ENCODE data around the gene DUSP5.

DUSP5 gene

DNA sequence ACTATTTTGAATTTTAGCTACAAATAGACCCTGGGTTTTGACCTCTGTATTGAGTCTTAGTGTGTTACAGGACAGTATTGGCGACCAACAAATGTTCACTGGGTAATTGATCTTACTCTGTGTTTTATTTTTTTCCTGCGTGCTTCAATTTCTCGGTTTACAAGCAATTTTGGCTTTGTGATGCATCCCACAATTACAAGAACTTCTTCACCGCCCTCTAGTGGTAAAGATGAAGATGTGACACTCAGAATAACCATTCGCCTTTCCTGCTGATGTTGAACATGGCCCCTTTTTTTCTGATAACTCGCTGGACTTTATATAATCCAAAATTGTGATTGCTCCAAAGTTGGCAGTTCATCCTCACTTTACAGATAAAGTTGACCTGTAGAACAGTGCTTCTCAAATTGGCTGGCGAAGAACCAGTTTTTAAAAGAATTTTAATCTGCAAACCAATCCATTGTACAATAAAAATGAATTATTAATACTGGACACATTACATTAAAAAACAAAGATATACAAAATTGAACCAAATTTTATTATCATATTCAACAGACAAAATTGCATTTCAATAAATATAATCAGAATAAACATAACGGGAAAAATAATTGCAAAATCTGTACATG lies 49.5 kb downstream of the DUSP5 start (continued):
- no peak for TF ChIP-seq ZNF324 (tag by site-specific recombination; IDR thresholded peaks at IDR 0.05)
- no peak for TF ChIP-seq ZNF600 (tag by site-specific recombination; IDR thresholded peaks at IDR 0.05)

DNA sequence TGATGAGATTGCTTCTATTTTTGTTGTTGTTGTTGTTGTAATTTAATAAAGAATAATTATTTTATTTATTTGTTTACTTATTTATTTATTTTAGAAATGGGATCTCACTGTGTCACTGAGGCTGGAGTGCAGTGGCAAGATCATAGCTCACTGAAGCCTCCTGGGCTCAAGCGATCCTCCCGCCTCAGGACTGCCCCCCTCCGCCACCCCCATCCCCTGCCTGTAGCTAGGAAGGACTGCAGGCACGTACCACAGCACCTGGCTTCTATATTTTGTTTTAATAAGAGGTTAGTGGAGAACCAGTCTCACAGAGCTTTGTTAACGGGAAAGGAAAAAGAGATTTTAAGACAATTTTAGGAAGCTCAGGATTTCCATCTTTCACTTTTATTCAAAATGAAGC lies 50.3 kb downstream of the DUSP5 start:
- no peak for TF ChIP-seq ZNF707 (tag by site-specific recombination; IDR thresholded peaks at IDR 0.05)
- TF ChIP-seq ZNF830 (tag by site-specific recombination; IDR thresholded peaks at IDR 0.05; ENCODE audit: low read depth): no peak
- TF ChIP-seq ZNF488 (tag by site-specific recombination; IDR thresholded peaks at IDR 0.05): no peak
- no peak for TF ChIP-seq ZNF274 (IDR thresholded peaks at IDR 0.05; ENCODE audit: low read length)
- no peak for TF ChIP-seq ZNF274 (tag by site-specific recombination; IDR thresholded peaks at IDR 0.05; ENCODE audit: borderline replicate concordance)

DNA sequence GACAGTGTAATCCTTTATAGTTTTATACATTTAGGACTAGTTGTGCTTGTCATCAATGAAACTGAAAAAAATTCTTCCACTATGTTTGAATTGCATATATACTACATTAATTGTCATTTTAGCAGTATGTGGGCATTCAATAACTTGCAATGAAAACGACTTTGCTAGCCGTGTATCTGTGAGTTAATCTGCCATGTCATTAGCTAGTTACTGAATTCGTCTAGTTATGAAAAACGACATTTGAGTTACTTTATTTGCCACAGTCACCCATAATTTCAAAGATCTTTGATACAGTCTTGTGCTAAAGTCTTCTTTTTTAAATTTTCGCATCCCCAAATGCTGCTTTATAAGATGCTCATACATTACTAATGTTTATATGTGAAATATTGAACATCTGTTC lies 51.5 kb downstream of the DUSP5 start:
- H3K27ac ChIP-seq (ENCODE audit: extremely low read depth, low read depth, low read length): no peak overlapping the region
- H3K4me1 ChIP-seq (ENCODE audit: control insufficient read depth, insufficient read depth, low read length): no peaks in the 10 kb centered on the region
- POLR2A ChIA-PET: interaction anchor here (1.0 kb wide), 1 partner anchor 244 kb away, joined by 3 read pairs; the partner anchor contains the start of gene SMNDC1
- no peaks in the 10 kb centered on the region for H3K9me3 ChIP-seq (ENCODE audit: control insufficient read depth, insufficient read depth, low read depth, low read length)
- H3K36me3 ChIP-seq (ENCODE audit: control insufficient read depth in 2 of 2, insufficient read depth in 1 of 2, low read length in 2 of 2): no peaks in the 10 kb centered on the region
- no peak for TF ChIP-seq ZNF48 (tag by site-specific recombination; IDR thresholded peaks at IDR 0.05)
- no peak for TF ChIP-seq ZBTB17 (tag by site-specific recombination; IDR thresholded peaks at IDR 0.05)
- TF ChIP-seq, protein P1, sequence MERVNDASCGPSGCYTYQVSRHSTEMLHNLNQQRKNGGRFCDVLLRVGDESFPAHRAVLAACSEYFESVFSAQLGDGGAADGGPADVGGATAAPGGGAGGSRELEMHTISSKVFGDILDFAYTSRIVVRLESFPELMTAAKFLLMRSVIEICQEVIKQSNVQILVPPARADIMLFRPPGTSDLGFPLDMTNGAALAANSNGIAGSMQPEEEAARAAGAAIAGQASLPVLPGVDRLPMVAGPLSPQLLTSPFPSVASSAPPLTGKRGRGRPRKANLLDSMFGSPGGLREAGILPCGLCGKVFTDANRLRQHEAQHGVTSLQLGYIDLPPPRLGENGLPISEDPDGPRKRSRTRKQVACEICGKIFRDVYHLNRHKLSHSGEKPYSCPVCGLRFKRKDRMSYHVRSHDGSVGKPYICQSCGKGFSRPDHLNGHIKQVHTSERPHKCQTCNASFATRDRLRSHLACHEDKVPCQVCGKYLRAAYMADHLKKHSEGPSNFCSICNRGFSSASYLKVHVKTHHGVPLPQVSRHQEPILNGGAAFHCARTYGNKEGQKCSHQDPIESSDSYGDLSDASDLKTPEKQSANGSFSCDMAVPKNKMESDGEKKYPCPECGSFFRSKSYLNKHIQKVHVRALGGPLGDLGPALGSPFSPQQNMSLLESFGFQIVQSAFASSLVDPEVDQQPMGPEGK (tag by site-specific recombination; IDR thresholded peaks at IDR 0.05): no peak
- TF ChIP-seq ZNF600 (tag by site-specific recombination; IDR thresholded peaks at IDR 0.05): no peak
- TF ChIP-seq ZNF571 (tag by site-specific recombination; IDR thresholded peaks at IDR 0.05): no peak
- no peak for TF ChIP-seq ZNF133 (tag by site-specific recombination; IDR thresholded peaks at IDR 0.05)
- TF ChIP-seq ZNF624 (tag by site-specific recombination; IDR thresholded peaks at IDR 0.05): no peak
- no peak for TF ChIP-seq ZBTB21 (tag by site-specific recombination; IDR thresholded peaks at IDR 0.05)
- no peak for TF ChIP-seq ZNF596 (tag by site-specific recombination; IDR thresholded peaks at IDR 0.05)
- no peak for TF ChIP-seq OVOL3 (tag by site-specific recombination; IDR thresholded peaks at IDR 0.05)
- TF ChIP-seq ZNF214 (tag by site-specific recombination; IDR thresholded peaks at IDR 0.05; ENCODE audit: borderline replicate concordance): no peak
- TF ChIP-seq SCRT2 (tag by site-specific recombination; IDR thresholded peaks at IDR 0.05): no peak
- TF ChIP-seq, protein P2, sequence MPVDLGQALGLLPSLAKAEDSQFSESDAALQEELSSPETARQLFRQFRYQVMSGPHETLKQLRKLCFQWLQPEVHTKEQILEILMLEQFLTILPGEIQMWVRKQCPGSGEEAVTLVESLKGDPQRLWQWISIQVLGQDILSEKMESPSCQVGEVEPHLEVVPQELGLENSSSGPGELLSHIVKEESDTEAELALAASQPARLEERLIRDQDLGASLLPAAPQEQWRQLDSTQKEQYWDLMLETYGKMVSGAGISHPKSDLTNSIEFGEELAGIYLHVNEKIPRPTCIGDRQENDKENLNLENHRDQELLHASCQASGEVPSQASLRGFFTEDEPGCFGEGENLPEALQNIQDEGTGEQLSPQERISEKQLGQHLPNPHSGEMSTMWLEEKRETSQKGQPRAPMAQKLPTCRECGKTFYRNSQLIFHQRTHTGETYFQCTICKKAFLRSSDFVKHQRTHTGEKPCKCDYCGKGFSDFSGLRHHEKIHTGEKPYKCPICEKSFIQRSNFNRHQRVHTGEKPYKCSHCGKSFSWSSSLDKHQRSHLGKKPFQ (tag by site-specific recombination; IDR thresholded peaks at IDR 0.05): no peak
- CTCF ChIA-PET: interaction anchor here (0.6 to 2.8 kb wide), 12 partner anchors 9 to 242 kb away, joined by 3 to 15 read pairs (median 3); no protein-coding TSS in a partner anchor
- H3K4me3 ChIP-seq (ENCODE audit: low read depth, low read length): no peak overlapping the region

More for the DNA sequence above, 50.3 kb downstream of the DUSP5 start:
- Histone ChIP-seq H3K4me1 (ENCODE audit: control insufficient read depth, insufficient read depth, low read length) (no peaks in the 10 kb centered on the region), H3K27ac (ENCODE audit: extremely low read depth, low read depth, low read length) (no peak overlapping the region), H3K9me3 (ENCODE audit: control insufficient read depth, insufficient read depth, low read depth, low read length) (no peaks in the 10 kb centered on the region), H3K36me3 (ENCODE audit: control insufficient read depth in 2 of 2, insufficient read depth in 1 of 2, low read length in 2 of 2) (no peaks in the 10 kb centered on the region), H3K4me3 (ENCODE audit: low read depth, low read length) (no peak overlapping the region)
- ChIA-PET CTCF (interaction anchor here (0.7 to 2.8 kb wide), 7 partner anchors 11 to 241 kb away, joined by 3 to 11 read pairs (median 3); no protein-coding TSS in a partner anchor), POLR2A (no interaction called here)
